NCI-H1105 treated with DMSO at 0.1 percent for 48 hours (cell line): ENCODE measurements around the gene HCN3.
"Not testable (repeated sequence)": the region's sequence is repeated elsewhere in the genome, so short reads cannot be mapped to it uniquely, and the experiment has no call there.

Source experiments
- DNase-seq: peaks from one replicate; lab custom pipeline; 2025; lab: John Stamatoyannopoulos, UW

HCN3 gene

GRCh38 chr1:155277070-155277901 is at the start of gene HCN3:
HCN3 (plus strand) TSS chr1:155277463; CDS start chr1:155277591, 128 bp downstream.
- peak; percentile 97 for DNase-seq

- no peak for DNase-seq
Observed at GRCh38 chr1:155228096-155228427, 49.2 kb upstream of the HCN3 start.

DNA sequence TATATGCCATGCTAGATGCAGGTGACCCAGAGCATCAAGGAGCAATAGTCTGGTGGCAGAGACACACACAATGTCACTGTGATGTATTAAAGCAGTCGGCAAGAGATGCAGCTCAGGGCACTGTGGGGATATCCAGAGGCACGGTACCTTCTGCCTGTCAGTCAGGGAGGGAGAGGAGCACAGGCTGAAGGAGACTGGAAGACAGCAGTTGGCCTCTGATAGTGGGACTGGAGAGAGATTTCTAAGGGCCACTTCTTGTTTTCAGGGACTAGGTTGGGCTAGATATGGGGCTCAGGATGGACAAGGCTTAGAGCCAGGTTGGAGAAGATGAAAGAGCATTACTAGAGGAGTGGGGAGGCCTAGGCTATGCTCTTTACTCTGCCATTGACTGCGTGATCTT is 46.0 kb upstream of the HCN3 start:
- not testable (repeated sequence) for DNase-seq

DNA sequence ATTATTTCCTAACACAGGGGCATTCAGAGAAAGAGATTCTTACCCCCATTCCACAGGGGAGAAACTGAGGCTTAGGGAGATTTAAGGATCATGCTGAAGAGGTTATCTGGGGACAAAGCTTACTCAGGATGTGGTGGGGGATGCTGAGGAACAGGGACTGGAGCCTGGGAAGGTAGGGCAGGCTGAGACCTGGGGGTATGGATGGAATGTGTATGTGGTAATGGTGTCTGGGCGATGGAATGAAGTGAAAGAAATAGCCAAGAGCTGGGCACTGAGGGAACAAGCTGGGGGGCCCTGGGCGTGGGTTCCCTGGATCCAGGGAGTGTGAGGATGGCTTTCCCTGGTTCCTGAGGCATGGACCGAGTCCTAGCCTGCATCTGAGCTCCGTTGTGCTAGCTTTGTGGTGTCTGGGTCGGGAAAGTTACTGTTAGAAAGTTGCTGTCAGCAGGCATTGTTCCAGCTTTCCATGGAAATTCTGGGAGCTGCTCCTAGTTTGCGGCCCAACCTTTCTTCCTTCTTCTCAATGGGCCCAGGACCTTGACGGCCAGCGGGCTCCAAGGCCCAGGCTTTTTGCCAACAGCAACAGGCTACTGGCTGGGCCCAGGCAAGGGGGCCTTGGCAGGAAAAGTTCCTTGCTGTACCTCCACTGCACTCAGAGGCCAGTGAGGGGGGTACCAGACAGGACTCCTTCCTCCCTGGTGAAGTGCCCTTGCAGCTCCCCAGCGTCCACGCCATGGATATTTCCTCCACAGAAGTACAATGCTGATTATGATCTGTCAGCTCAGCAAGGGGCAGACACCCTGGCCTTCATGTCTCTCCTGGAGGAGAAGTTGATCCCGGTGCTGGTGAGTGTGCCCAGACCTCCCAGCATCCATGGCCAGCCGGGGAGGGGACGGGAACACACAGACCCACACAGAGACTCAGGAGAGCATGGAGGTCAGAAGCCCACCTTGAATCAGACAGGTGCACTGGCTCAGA is 45.0 kb upstream of the HCN3 start:
- not testable (repeated sequence) for DNase-seq

DNA sequence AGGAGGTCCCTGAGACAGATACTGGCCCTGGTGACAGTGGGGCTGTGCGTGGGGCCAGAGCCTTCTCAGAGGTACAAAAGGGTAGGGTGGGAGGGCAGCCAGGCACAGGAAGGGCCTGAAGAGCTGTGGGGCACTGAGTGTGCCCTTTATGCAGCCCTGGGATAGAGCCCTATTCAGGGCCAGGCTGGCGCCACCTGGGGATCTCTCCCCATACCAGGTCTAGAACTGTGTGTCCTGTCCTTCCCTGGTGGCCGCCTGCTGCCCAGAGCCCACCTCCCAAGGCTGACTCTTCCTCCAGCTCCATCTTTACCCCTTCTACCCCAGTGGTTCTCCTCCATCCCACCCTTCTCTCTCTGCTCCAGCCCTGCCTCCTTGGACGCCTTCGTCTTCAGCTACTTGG is 43.8 kb upstream of the HCN3 start:
- not testable (repeated sequence) for DNase-seq

DNA sequence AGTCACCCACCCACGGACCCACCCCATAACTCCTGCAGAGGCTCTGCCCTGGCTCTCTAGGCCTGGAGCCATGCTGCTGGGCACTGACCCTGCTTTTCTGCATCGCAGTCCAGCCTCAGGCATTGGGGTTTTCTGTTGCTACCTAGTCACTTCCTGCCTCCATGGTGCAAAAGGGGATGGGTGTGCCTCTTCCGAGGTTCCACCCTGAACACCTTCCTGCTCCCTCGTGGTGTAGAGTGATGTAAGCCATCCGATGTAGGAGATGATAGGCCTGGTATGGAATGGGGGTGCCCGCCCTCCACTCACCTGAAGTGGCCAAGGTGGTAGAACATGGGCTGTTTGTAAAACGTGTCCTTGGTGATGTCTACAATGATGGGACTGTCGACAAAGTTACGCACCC is 41.9 kb upstream of the HCN3 start:
- DNase-seq: not testable (repeated sequence)

DNA sequence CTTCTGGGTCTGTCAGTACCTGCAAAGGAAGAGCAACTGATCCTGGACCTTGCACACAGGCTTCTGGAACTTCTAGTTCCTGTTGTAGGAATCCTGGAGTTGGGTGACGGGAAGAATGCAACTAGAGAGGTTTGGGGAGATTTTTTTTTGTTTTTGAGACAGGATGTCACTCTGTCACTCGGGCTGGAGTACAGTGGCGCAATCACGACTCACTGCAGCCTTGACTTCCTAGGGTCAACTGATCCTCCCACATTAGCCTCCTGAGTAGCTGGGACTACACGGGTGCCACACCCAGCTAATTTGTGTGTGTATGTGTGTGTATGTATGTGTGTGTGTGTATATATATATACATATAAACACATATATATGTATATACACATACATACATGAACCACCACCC is 40.8 kb upstream of the HCN3 start:
- DNase-seq: no peak

GRCh38 chr1:155241069-155241679 is 36.1 kb upstream of the HCN3 start:
- peak; percentile 77 for DNase-seq

GRCh38 chr1:155241841-155242264 is 35.4 kb upstream of the HCN3 start:
- no peak for DNase-seq

DNA sequence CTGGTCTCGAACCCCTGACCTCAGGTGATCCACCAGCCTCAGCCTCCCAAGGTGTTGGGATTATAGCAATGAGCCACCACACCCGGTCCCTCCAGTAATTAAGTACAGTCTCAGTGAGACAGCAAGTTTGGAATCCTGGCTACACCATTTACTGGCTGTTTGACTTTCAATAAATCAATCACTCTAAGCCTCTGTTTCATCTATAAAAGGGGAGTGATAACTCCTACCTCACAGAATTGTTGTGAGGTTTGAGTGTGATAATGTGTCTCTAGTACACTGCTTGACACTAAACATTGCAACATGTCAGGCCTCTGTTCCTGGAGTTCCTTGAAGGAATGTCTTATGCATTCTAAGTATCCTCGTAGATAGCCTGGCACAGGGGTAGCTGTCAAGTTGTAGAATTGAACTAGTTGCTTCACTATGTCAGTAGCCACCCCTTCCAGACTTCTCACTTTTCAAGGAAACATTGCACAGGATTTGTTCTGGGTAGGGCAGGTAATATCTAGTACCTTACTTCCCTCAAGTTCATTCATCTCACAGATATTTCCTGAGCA is 34.4 kb upstream of the HCN3 start:
- DNase-seq: no peak

DNA sequence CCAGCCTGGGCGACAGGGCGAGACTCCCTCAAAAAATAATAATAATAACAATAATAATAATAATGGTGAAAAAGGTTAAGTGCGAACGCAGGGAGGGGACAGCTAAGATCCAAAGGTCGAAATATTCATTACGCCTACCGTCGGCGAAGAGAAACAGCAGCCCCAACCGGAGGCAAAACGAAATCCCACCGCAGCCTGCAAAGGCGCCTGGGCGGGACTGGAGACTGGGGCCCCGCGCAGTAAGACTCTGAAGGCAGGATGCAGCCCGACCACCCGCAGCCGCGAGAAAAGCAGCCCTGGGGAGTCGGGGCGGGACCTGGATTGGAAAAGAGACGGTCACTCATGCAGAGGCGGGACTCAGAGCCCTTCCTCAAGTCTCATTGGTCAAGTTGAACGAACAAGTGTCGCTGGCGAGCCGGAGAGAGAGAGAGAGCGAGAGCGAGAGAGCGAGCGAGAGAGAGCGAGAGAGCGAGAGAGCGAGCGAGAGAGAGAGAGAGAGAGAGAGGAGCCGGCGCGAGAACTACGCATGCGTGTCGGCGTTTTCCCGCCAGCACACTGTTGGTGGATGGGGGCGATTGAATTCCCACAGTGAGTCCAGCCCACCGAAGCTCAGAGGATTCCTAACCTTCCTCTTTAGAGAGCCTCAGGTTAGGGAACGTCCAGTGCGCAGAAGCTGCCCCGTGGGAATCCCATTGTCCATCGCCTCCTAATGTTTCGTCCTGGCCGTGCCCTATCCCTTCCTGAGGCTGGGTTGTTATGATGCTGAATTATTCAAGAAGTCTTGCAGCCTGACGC is 32.7 kb upstream of the HCN3 start:
- DNase-seq: peak; percentile 99

DNA sequence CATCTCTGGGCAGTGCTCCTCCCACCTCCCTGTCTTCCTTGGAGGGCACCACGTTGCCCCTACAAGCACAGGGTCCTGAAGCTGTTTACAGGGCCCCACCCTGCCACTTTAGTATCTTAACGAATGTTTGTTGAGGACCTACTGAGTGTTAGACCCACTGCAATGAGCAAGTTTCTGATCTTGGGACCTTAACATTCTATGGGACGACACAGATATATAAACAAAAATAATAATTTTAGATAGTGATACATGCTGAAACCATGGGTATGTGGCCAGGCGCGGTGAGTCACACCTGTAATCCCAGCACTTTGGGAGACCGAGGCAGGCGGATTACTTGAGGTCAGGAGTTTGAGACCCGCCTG is 32.1 kb upstream of the HCN3 start:
- DNase-seq: no peak

DNA sequence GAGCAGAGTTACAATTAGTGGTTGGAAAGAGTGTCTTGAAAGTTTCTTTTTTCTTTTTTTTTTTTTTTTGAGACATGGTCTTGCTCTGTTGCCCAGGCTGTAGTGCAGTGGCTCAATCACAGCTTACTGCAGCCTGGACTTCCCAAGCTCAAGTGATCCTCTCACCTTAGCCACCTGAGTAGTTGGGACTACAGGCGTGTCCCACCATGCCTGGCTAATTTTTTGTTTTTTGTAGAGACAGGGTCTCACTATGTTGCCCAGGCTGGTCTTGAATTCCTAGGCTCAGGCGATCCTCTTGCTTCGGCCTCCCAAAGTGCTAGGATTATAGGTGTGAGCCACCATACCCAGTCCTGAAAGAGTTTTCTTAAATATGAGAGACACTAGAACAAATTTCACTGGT is 30.5 kb upstream of the HCN3 start:
- not testable (repeated sequence) for DNase-seq

- DNase-seq: no peak
Observed at GRCh38 chr1:155247667-155248553, 29.4 kb upstream of the HCN3 start.

- DNase-seq: no peak
Observed at GRCh38 chr1:155250246-155250632, 27.0 kb upstream of the HCN3 start.

- peak; percentile 86 for DNase-seq
Observed at GRCh38 chr1:155250633-155251449, 26.4 kb upstream of the HCN3 start.

- no peak for DNase-seq
Observed at GRCh38 chr1:155251566-155251965, 25.7 kb upstream of the HCN3 start.

DNA sequence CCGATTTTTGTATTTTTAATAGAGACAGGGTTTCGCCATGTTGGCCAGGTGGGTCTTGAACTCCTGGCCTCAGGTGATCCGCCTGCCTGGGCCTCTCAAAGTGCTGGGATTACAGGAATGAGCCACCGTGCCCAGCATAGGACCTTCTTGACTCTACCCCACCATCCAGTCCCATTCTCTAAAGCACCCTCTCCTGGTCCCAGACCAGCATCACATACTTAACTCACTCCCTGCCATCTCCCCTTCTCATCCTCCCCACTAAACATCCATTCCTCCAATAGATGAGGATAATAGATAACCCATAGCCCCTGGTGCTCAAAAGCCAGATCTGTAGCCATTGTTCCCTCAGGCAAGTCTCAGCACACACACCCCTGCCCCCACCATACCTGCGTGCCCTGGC is 24.1 kb upstream of the HCN3 start:
- DNase-seq: no peak

DNA sequence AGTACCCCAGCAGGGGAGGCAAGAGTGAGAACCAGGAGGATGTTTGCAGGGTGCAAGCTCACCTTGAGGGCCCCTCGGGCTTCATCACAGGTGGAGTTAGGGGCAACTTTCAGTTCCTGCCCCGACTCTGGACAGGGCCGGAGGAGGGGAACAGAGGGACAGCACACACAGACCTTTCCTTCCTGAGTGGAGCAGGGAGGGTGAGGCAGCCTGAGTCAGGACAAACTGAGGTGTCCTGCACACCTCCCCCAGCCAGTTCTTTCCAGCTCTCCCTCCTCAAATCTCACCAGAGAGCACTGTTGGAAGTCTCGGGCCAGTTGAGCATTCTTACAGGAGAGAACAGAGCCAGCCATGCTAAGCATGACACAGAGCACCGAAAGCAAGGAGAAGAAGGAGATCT is 23.5 kb upstream of the HCN3 start:
- no peak for DNase-seq
